Measurements from ENCODE around the gene FMOD. TPM values are rescaled to one million over a fixed set of nuclear protein-coding genes. Genes with fewer than 3 reads are reported as not detected.
A peak's percentile ranks its signal among the peaks of the same experiment; 100 is the strongest.
"Not testable (repeated sequence)": the region's sequence is repeated elsewhere in the genome, so short reads cannot be mapped to it uniquely, and the experiment has no call there.

Gene FMOD
- total RNA-seq, 1 donor from 2014 or later, result 31.9 TPM

GRCh38 chr1:203305809-203306088, 45.2 kb downstream of the FMOD start:
- DNase-seq, result no peak

DNA sequence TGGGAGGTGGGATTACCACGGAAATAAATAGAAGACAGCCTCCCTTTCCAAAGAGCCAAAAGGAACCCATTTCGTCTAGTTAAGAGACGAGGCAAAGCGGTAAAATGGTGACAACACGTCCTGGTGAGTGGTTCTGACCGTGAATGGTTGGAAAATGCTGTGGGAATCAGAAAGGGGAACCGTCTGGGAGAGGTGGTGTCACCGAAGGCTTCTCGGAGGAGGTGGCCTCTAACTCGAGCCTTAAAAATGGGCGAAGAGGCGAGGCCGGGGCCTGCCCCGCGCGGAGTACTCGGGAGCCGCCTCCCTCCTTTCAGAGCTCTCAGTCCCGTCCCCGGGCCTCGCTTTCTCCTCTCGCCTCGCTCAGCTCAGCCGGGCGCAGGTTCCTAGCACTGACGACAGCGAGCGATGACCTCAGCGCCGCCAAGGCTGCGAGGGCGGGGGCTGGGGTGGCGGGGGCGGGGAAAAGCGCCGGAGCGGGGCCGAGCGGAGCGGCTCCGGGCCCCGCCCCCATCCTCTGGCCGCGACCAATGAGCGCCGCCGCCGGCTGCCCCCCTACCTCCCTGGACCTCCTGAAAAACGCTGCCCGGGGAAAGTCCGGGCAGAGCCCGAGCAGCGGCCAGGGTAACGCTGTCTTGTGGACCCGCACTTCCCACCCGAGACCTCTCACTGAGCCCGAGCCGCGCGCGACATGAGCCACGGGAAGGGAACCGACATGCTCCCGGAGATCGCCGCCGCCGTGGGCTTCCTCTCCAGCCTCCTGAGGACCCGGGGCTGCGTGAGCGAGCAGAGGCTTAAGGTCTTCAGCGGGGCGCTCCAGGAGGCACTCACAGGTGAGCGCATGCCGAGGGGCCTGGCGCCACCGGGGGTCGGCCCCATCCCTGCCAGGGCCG, 45.8 kb downstream of the FMOD start, which contains the start of gene BTG2:
BTG2 (plus strand) TSS at position 601 of the 890 bp plus-strand sequence; CDS start at position 689, 88 bp downstream.
- DNase-seq, result peak; percentile 85

DNA sequence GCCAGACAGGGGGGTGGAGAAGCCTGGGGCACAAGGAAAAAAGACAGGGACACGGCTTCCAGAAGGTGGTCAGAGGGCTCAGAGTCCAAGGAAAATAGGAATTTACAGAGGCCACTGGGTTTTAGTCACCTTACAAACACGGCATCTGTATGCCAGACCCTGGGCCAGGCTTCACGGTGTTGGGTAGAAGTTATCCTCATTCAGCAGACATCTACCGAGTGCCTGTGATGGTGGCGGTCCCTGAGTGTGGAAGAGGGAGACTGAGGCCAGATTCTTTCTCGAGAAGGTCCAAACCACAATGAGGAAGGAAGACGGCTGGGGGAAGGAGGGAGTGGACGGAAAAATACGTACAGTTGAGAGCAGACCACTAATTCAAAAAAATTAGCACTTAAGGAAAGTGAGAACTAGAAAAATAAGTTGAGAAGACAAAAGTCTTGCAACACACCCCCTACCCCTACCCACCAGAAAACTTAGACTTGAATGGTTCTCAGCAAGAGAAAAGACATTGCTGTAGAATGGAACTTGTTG, 46.5 kb downstream of the FMOD start:
- DNase-seq, result no peak

DNA sequence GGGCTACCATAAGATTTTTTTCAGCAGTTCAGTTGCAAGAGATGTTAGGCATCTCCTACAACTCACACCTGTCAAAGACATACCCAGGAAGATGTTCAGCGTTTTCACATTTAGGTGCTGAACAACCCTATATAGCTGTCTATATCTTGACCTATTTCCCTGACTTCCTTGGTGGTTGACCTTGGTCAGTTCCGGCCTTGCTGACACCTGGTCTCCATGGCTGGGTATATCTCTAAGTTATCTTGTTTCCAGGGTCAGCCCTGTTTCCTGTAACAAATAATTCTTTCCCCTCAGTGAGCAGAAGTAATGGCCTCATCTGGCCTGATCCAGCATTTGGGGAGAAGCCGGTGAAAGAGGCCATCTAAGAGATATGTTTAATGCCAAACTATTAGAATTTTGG, 48.0 kb downstream of the FMOD start:
- no peak for DNase-seq

DNA sequence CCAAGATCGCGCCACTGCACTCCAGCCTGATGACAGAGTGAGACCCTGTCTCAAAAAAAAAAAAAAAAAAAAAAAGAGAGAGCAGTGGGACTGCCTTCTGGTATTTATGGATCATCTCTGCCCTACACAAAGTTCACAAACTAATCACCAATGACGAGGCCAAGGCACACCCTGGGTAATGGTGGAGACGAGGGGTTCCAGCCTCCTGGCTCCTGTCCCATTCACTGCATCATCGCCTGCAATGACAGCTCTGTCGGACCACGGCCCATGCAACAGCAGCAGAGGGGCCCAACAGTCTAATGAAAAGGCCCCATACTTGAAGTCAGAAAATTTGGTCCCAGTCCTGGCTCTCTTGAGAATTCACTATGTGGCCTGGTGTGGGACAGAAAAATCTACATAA, 48.5 kb downstream of the FMOD start:
- DNase-seq, result no peak

- no peak for DNase-seq
Observed at GRCh38 chr1:203301331-203301668, 49.6 kb downstream of the FMOD start.

DNA sequence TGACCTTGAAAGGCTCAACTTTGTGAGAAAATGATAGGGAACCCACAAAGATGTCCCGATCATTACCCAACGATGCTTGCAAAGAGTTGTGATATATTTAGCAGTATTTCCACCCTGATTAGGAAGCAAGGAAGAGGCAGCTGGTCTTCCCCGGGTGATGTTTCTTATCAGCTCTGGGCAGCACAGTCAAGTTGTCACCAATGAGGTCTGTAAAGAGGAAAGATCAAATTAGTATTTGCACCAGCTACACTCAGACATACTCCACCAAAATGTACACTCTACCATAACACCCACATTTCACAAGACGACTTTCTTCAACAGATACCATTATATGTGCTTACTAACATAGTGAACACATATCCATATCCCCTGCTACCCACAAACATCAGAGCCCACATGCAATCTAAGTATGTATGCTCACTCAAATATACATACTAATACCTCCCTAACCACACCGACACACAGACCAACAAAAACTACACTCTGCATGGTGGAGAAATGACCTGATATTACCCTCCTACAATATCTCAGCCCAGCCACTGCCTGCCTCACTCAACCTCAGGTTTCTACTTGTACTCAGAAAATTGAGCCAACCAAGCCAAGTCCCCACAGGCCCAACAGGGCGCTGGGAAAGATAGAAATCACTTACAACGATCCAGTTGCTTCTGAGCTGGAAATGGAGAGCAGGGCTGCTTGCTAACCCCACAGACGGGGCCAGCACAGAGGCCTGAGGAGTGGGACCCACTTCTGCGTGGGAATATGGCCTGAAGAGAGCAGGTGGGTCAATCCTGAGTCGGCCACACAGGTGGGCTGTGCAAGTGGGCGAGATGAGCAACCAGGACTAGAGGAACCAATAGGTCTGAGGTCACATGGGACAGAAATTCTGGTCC, 50.2 kb downstream of the FMOD start:
- DNase-seq, result no peak

DNA sequence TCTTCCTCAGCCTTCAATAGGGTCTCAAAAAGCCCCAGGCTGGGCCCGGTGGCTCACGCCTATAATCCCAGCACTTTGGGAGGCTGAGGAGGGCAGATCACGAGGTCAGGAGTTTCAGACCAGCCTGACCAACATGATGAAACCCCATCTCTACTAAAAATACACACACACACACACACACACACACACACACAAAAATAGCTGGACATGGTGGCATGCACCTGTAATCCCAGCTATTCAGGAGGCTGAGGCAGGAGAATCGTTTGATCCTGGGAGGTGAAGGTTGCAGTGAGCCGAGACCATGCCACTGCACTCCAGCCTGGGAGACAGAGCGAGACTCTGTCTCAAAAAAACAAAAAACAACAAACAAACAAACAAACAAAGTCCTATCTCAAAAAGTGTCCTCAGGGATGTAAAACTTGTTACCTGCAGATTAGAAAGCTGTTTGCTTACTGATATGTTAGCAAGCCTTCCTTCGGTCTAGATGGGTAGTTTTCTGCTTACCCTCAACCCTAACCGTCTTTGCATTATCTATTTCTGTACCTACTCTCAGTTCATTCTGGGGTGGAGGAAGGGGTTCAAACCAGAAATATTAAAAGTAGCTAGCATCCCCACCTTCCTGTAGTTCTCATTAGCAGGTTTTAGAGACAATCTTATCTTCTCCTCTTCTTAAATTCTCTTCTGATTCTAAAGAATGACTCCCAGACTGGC, 51.0 kb downstream of the FMOD start:
- not testable (repeated sequence) for DNase-seq

- no peak for DNase-seq
Observed at GRCh38 chr1:203299169-203299568, 51.8 kb downstream of the FMOD start.

DNA sequence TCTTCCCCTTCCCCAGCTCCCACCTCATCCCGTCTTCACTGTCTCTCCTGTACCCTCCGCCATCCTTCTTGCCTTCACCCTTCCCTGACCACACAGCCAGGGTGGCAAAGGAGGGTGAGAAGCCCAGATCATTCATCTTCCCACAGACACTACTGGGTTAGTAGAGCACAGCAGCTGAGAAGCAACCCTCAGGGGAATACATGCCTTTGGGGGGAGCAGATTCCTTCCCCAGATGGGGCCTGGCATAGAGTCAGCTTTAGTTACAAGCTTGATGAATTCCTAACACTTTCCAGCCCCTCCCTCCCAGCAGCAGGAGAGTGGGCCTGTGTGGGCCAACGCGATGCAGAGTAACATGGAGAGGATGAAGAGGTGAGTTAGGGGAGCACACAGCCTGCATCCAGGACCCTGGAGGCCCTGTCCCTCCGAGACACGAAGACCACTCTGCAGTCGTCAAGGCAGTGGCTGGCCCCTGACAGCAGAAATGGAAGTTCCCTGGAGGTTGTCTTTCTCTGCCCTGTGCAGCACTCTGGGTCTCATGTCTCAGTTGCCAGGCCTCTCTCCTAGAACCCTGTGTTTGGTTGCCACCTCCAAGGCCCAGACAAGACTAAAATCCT, 54.4 kb downstream of the FMOD start:
- DNase-seq, result peak; percentile 94

DNA sequence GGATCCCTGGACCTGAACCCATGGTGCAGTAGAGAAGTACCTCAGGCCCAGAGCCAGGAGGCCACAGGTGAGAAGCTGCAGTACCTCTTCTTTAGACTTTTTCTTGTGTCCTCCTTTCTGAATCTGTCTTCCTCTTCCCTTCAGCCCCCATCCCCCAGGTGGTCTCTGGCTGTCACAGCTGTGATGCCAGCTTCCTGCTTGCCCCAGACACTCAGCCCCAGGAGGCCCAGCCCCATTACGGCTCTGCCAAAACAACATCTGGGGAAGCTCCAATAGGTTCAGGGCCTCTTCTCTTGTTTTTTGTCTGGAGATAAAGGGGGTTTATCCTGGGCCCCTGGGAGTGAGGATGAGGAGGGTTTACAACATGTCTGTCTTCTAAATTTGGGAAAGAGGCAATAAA, 55.1 kb downstream of the FMOD start:
- no peak for DNase-seq

DNA sequence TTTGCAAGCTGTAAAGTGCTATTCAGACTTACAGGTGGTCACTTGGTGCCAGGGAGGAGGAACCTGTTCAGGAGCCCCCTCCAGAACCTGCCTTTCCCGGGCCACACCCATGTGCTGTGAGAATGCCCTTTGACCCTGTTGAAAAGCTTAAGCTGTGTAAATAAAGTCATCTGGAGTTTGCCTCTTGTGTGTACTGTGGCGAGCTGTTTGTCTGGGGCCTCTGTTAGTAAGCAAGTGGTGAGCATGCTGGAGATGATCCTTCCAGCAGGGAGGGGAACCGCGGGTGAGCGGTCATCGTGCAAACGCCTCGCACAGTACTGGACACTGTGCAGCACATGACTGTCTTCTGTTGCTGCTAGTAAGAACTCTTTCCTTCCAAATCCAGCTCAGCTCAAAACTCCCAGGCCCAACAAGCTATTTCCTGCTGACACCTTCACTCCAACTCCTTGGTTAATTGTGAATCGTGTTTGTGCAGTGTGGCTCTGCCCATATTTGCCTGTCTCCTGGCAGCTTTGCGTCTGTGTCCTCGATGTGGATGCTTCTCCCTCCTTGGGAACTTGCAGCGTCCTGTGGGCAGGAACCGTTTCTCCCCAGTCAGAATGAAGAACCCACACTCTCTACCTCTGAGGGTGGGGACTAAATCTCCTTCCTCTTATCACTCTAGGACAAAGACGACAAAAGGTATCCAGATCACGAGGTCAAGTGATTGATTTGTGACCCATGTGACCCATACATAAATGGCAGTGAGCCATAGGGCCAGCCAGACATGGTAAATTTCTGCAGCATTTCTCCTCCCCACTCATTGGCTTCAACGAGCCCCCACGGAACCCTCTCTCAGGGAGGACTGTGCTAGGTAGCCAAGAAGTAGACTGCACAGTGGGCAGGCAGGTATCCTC, 59.5 kb downstream of the FMOD start:
- no peak for DNase-seq

Small RNAs within 50 kb of the gene (small RNA-seq; reads per million reads assigned to genes)
- gene AL359837.1 (ENCODE audit: low replicate concordance), result not detected
- not detected for gene RNU6-487P (ENCODE audit: low replicate concordance)

Other genes with a start within 250 kb of the FMOD start
- 1.1 TPM for gene ADORA1, start 223.4 kb downstream of the FMOD start, total RNA-seq
- 2.1 TPM for gene MYBPH, start 175.3 kb downstream of the FMOD start, total RNA-seq
- gene CHI3L1, start 164.4 kb downstream of the FMOD start, total RNA-seq, result 42.2 TPM
- 2.6 TPM for gene CHIT1, start 121.4 kb downstream of the FMOD start, total RNA-seq
- 68.8 TPM for gene BTG2, start 45.6 kb downstream of the FMOD start, total RNA-seq
- 5.5 TPM for gene PRELP, start 124.7 kb upstream of the FMOD start, total RNA-seq
- gene OPTC, start 143.0 kb upstream of the FMOD start, total RNA-seq, result not detected

All from skin of body (tissue), 3 donors.